A673 (cell line): ENCODE measurements around the gene HOXD3. TPM values are rescaled to one million over a fixed set of nuclear protein-coding genes. Genes with fewer than 3 reads are reported as not detected.
A peak's percentile ranks its signal among the peaks of the same experiment; 100 is the strongest.

Experiments used
- BruUV-seq: library from RNA; stranded (reverse); fragments of 400-500 nt; replicated peaks from 2 replicates; lab custom pipeline; 2021; lab: Mats Ljungman, UMichigan
- CTCF ChIA-PET: fragments of 300-600 bp; sonication (Branson Sonifier 250); formaldehyde crosslinking; loops from one replicate; lab custom pipeline; 2022; ENCODE audit warnings: antibody characterized with exemption; lab: Charles Lee
- POLR2A ChIA-PET: fragments of 300-600 bp; sonication (Branson Sonifier 250); formaldehyde crosslinking; loops from one replicate; lab custom pipeline; 2022; ENCODE audit warnings: antibody characterized with exemption; ENCODE audit not compliant: low non-redundant PET; lab: Charles Lee
- DNase-seq: peaks from one replicate; pipeline ENCODE4 v3.0.0-alpha.2; 2015; ENCODE audit warnings: low spot score
- H3K27ac ChIP-seq: fragments of 200-600 bp; sonication (generic); 2 replicates; pipeline ENCODE4 v1.5.1; 2016; ENCODE audit warnings: mixed run types, low read depth, mild to moderate bottlenecking, mixed read lengths, antibody characterized with exemption, low read length; ENCODE audit not compliant: poor library complexity, severe bottlenecking
- H3K27me3 ChIP-seq: fragments of 200-600 bp; sonication (generic); replicated peaks from 2 replicates; pipeline ENCODE4 v1.6.1; 2017; ENCODE audit warnings: mixed run types, low read depth, mild to moderate bottlenecking, mixed read lengths, antibody characterized with exemption, low read length; ENCODE audit not compliant: insufficient read depth, poor library complexity
- H3K36me3 ChIP-seq: fragments of 200-600 bp; sonication (generic); 2 replicates; pipeline ENCODE4 v1.6.1; 2016; ENCODE audit warnings: mixed run types, mild to moderate bottlenecking, mixed read lengths, antibody characterized with exemption, low read length; ENCODE audit not compliant: insufficient read depth, poor library complexity, severe bottlenecking
- H3K4me1 ChIP-seq: fragments of 200-600 bp; sonication (generic); 2 replicates; pipeline ENCODE4 v1.6.1; 2017; ENCODE audit warnings: mixed run types, mild to moderate bottlenecking, mixed read lengths, antibody characterized with exemption, low read length; ENCODE audit not compliant: insufficient read depth, poor library complexity, severe bottlenecking
- H3K4me3 ChIP-seq: fragments of 200-600 bp; sonication (generic); 2 replicates; pipeline ENCODE4 v1.5.1; 2016; ENCODE audit warnings: low read depth, mixed run types, mild to moderate bottlenecking, mixed read lengths, low read length; ENCODE audit not compliant: poor library complexity, severe bottlenecking
- H3K9me3 ChIP-seq: fragments of 200-600 bp; sonication (generic); 2 replicates; pipeline ENCODE4 v1.6.1; 2016; ENCODE audit warnings: mixed run types, low read depth, mild to moderate bottlenecking, mixed read lengths, antibody characterized with exemption, low read length; ENCODE audit not compliant: poor library complexity, severe bottlenecking
- CTCF ChIP-seq: fragments of 300-800, 200-600 bp; sonication (generic); conservative IDR thresholded peaks from 2 replicates; pipeline ENCODE4 v1.5.1; 2017; ENCODE audit warnings: low read depth, mild to moderate bottlenecking, antibody characterized with exemption, low read length, moderate library complexity, mixed read lengths
- EZH2 ChIP-seq: fragments of 200-600 bp; sonication (generic); IDR thresholded peaks from 2 replicates; pipeline ENCODE4 v1.6.1; 2017; ENCODE audit warnings: borderline replicate concordance, low read depth, mild to moderate bottlenecking, mixed read lengths, antibody characterized with exemption, low read length; ENCODE audit not compliant: poor library complexity, severe bottlenecking
- intact Hi-C: fragments of 100-400 bp; cut with micrococcal nuclease; formaldehyde crosslinking; loops from one replicate; pipeline ENCODE4 v1.10.0; 2022; ENCODE audit not compliant: unreplicated experiment
- total RNA-seq: library from RNA; stranded (reverse); gene quantifications from 2 replicates; pipeline ENCODE4 v1.2.3, GENCODE V29; 2021

HOXD3 gene
- total RNA-seq, 1 experiment from 2014 or later = 41.3 TPM

GRCh38 chr2:176169181-176169580 lies 12.1 kb downstream of the HOXD3 start:
- H3K4me1 ChIP-seq = peaks cover 17% of the 10 kb centered on the region
- CTCF ChIA-PET = no interaction called here

GRCh38 chr2:176169711-176170110 lies 12.6 kb downstream of the HOXD3 start:
- Histone ChIP-seq H3K4me1 (peaks cover 21% of the 10 kb centered on the region), H3K9me3 (no peaks in the 10 kb centered on the region), H3K27me3 (no peaks in the 10 kb centered on the region), H3K4me3 (no peak overlapping the region), H3K27ac (no peak overlapping the region), H3K36me3 (peaks cover 2% of the 10 kb centered on the region)
- DNase-seq = no peak
- no TSS peak for BruUV-seq
- intact Hi-C loops = no loop called here
- POLR2A ChIA-PET = no interaction called here
- CTCF ChIA-PET = no interaction called here
- no peak for TF ChIP-seq EZH2
- TF ChIP-seq CTCF = no peak

More at GRCh38 chr2:176169181-176169580, 12.1 kb downstream of the HOXD3 start:
- BruUV-seq = no TSS peak
- TF ChIP-seq EZH2 (no peak), CTCF (no peak)
- DNase-seq = no peak
- Histone ChIP-seq H3K4me3 (no peak overlapping the region), H3K9me3 (no peaks in the 10 kb centered on the region), H3K27me3 (no peaks in the 10 kb centered on the region), H3K27ac (no peak overlapping the region), H3K36me3 (peaks cover 3% of the 10 kb centered on the region)
- intact Hi-C loops = no loop called here
- POLR2A ChIA-PET = no interaction called here

- Histone ChIP-seq H3K36me3 (no peaks in the 10 kb centered on the region), H3K27ac (peak overlapping the region; percentile 37), H3K4me3 (no peak overlapping the region), H3K27me3 (no peaks in the 10 kb centered on the region), H3K9me3 (no peaks in the 10 kb centered on the region), H3K4me1 (peaks cover 31% of the 10 kb centered on the region)
- no TSS peak for BruUV-seq
- ChIA-PET POLR2A (no interaction called here), CTCF (interaction anchor here (0.9 kb wide), 1 partner anchor 284 kb away, joined by 3 read pairs; no protein-coding TSS in a partner anchor)
- no peak for TF ChIP-seq CTCF
- no peak for TF ChIP-seq EZH2
- intact Hi-C loops = no loop called here
- DNase-seq = no peak
Measured at GRCh38 chr2:176170602-176171305, 13.6 kb downstream of the HOXD3 start.
